Measurements from ENCODE around the gene MT1F.
A peak's percentile ranks its signal among the peaks of the same experiment; 100 is the strongest.
"Not testable (repeated sequence)": the region's sequence is repeated elsewhere in the genome, so short reads cannot be mapped to it uniquely, and the experiment has no call there.

MT1F gene

DNA sequence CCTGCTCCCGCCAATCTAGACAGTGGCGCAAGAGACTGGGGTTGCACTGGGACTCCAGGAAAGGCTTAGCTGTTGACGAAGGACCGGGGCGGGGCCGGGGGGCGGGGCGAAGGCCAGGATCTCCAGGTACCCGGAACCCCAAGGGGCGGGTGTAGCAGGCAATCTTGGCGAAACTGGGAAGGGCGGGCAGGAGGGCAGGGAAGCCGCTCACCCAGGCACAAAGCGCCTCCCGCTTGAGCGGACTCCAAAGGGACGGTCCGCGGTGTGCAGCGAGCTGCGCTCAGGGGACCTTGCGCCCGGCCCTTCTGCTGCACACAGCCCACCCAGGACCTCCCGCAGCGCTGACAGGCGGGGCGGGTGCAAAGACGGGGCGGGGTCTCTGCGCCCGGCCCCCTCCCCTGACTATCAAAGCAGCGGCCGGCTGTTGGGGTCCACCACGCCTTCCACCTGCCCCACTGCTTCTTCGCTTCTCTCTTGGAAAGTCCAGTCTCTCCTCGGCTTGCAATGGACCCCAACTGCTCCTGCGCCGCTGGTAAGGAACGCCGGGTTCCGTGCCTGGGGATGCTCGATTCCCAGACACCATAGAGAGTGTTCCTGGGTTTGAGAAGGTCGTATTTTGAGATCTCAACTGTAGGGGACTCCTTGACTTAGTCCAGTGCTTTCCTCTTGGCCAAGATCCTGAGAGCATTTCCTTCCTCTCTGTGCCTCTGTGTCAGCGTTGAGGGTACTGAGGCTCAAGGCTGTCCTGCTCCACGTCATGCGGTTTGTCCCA, at the start of gene MT1F:
MT1F (plus strand) TSS at position 405 of the 772 bp plus-strand sequence; CDS start at position 505, 100 bp downstream.
- peak; percentile 16 to 67 (median 29) for DNase-seq (ENCODE audit: low read depth in 3 of 3, low spot score in 1 of 3)

GRCh38 chr16:56608043-56608875, 49.5 kb upstream of the MT1F start, which contains the start of gene MT2A:
MT2A (plus strand) TSS chr16:56608584; CDS start chr16:56608656, 72 bp downstream.
- DNase-seq (ENCODE audit: low read depth in 3 of 3, low spot score in 1 of 3) = peak; percentile 63 to 85 (median 69)

- DNase-seq (ENCODE audit: low read depth in 3 of 3, low spot score in 1 of 3) = no peak
Observed at GRCh38 chr16:56608876-56609462, 48.8 kb upstream of the MT1F start.

- peak in 2 of 3 donors; percentile 37 to 41 for DNase-seq (ENCODE audit: low read depth in 3 of 3, low spot score in 1 of 3)
Observed at GRCh38 chr16:56609463-56609921, 48.3 kb upstream of the MT1F start.

DNA sequence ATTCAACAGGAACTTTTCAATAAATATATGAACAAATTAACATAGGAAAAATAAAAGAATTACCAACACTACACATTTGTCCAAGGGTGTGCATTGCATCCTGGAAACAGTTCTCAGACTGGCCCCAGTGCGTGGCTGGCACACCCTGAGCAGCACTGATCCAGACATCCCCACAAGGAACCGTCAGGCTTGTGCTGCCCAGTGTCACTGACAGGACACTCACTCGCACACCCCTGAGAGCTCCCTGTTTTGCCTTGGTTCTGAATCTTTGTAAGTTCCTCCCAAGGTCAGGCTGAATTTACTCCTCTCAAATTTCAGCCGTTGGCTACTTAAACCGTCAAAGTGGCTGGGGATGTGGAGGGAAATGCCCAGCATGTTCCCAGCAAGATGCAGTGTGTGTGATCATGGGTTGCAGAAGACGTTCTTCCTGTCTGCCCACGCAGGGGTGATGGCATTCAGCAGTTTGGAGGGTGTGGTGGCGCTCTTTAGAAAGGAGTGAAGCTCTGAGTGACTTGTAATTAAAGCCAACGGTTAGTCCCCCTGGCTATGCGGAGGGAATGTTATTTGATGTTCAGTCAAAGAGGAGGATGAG, 47.6 kb upstream of the MT1F start:
- DNase-seq (ENCODE audit: low read depth in 3 of 3, low spot score in 1 of 3) = peak in 2 of 3 donors; percentile 25 to 54

DNA sequence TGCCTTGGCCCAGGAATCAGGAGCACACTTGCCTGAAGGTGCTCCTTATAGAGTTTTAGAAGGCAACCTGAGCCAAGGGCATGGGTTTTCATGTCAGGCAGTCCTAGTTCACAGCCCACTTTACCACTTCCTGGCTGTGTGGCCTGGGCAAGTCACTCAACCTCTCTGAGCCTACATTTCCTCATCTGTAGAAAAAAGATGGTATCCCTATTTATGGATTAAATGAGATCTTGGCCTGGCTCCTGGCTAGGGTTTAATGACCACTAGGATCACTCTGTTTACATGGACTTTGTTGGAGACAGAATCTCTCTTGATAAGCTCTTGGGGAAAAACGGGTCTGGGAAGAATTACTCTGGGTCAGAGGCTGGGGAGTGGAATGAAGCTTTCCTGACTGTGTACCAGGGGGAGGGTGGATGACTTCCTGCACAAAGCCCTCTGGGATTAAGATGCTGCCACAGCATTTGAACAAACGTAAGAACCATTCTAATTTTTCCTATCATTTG, 47.1 kb upstream of the MT1F start:
- DNase-seq (ENCODE audit: low read depth in 3 of 3, low spot score in 1 of 3) = no peak

DNA sequence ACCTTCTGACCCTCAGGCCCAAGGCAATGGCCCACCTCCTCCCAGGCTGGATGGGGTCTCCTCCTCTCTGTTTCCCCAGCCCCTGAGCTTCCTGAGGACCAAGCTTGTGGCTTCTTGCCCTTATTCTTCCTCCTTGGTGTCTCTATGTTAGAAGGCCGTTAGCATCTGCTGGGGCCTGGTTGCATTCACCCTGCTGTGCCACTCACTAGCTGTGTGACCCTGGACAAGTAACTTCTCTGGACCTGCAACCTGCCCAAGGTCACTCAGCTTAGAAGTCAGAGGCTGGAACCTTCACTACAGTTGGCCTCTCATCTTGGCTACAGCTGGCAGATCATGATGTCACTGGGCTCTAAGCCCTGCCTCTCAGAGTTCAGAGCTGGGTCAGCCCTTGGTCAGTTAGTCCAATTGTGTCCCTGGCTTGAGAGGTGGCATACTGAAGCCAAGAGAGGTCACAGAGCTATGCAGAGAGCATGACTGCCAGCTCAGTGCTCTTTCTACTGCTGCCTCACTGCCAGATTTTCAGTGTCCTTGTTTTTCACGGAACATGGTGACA, 46.4 kb upstream of the MT1F start:
- no peak for DNase-seq (ENCODE audit: low read depth in 3 of 3, low spot score in 1 of 3)

DNA sequence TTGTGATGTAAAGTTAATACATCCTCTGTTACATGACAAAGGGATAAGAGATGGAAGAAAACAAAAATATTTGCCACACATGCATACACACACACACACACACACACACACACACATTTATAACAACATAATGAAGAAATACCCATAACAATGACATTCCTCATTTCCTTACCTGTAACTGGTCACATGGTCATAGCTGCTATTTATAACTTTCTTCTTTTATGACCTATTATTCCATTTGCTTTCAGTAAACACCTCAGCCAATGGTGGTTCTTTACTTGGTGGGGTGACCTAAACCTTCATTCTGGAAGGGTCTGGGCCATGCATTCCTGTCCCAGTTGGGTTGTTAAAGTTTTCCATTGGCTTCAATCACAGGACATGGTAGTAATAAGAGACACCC, 44.1 kb upstream of the MT1F start:
- no peak for DNase-seq (ENCODE audit: low read depth in 3 of 3, low spot score in 1 of 3)

GRCh38 chr16:56614549-56614991, 43.2 kb upstream of the MT1F start:
- DNase-seq (ENCODE audit: low read depth in 3 of 3, low spot score in 1 of 3) = no peak

DNA sequence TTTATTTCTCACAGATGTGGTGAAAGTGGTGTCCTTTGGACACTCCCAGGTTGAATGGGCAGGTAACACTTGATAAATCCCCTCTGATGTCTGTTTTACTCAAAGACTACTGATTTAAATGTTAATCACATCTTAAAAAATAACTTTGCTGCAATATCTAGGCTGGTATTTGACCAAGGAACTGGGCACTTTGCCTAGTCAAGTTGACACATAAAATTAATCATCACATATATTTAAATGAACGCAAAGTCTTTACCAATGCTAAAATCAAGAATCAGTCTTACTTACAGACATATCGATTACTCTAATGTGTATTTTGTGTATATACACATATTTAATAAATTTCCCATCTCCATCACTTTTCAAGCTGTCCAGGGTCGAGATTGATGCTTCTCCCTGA, 42.4 kb upstream of the MT1F start:
- DNase-seq (ENCODE audit: low read depth in 3 of 3, low spot score in 1 of 3) = no peak

- DNase-seq (ENCODE audit: low read depth in 3 of 3, low spot score in 1 of 3) = no peak
Observed at GRCh38 chr16:56616608-56617211, 41.0 kb upstream of the MT1F start.

DNA sequence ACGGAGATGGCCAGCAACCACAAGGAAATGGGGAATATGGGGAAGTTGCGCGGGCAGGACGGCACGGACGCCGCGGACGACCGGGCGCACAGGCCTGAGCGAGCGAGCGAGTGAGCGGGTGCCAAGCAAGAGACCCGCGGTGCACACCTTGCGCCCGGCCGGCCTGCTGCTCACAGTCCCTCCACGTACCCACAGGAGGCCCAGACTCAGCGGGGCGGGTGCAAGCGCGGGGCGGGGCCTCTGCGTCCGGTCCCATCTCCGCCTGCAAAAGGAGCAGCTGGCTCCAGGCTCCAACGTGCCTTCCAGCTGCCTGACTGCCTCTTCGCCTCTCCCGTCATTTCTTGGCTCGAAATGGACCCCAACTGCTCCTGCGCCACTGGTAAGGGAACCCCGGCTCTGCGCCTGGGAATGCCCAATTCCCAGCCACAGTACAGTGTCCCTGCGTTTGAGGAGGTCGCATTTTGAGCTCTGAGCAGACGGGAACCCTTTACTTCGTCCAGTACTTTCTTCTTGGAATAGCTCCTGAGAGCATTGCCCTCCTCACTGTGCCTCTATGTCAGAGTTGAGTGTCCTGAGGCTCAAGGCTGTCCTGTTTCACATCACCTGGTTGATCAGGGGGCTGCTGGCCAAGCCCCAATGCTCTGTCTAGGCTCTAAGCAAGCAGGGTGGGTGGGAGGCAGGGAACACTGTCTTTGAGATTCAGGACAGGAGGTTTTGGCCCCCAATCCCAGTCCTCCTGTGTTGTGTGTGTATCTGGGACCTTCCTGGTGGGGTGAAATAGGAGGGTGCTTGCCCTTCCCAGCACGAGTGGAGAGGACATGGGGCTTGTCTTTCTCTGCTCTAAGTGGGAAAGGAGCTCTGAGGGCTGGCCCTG, 40.3 kb upstream of the MT1F start:
- peak in 1 of 3 donors; percentile 56 for DNase-seq (ENCODE audit: low read depth in 3 of 3, low spot score in 1 of 3)

- DNase-seq (ENCODE audit: low read depth in 3 of 3, low spot score in 1 of 3) = no peak
Observed at GRCh38 chr16:56618138-56618537, 39.6 kb upstream of the MT1F start.

DNA sequence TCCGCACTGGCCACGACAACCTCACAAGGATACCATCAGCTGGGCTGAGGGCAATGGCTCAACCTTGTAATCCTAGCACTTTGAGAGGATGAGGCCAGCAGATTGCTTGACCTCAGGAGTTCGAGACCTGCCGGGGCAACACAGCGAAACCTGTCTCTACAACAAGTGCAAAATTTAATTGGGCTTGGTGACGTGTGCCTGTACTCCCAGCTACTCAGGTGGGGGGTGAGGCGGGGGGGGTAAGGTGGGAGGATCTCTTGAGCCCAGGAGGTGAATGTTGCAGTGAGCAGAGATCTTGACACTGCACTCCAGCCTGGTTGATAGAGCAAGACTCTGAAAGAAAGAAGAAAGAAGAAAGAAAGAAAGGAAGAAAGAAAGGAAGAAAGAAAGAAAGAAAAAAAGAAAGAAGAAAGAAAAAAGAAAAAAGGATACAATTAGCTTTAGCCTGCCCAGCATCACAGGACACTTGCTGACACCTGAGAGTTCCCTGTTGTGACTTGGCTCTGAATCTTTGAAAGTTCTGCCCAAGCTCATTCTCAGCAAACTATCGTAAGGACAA, 37.3 kb upstream of the MT1F start:
- no peak for DNase-seq (ENCODE audit: low read depth in 3 of 3, low spot score in 1 of 3)

- not testable (repeated sequence) for DNase-seq (ENCODE audit: low read depth in 3 of 3, low spot score in 1 of 3)
Observed at GRCh38 chr16:56621665-56622445, 35.9 kb upstream of the MT1F start.

GRCh38 chr16:56623184-56623583, 34.6 kb upstream of the MT1F start:
- not testable (repeated sequence) for DNase-seq (ENCODE audit: low read depth in 3 of 3, low spot score in 1 of 3)

- no peak for DNase-seq (ENCODE audit: low read depth in 3 of 3, low spot score in 1 of 3)
Observed at GRCh38 chr16:56623637-56624036, 34.1 kb upstream of the MT1F start.

Measured in stimulated activated CD4-positive, alpha-beta T cell treated with anti-CD3 and anti-CD28 coated beads, TNF-alpha, amount 100 ng/mL, for 1 hour (primary cell).